Osteoblast (primary cell): ENCODE measurements around the gene RIOK1. TPM values are rescaled to one million over a fixed set of nuclear protein-coding genes. Genes with fewer than 3 reads are reported as not detected.
A peak's percentile ranks its signal among the peaks of the same experiment; 100 is the strongest.

Source experiments
- DNase-seq: peaks from one replicate; pipeline ENCODE4 v3.0.0; 2011; ENCODE audit warnings: low spot score, mixed read lengths; ENCODE audit not compliant: insufficient read length; ENCODE audit errors: missing footprints
- H2AFZ ChIP-seq: 2 replicates; pipeline ENCODE4 v1.6.0; 2011; ENCODE audit warnings: mild to moderate bottlenecking, low read length
- H3K27ac ChIP-seq: 2 replicates; pipeline ENCODE4 v1.5.1; 2011; ENCODE audit warnings: mild to moderate bottlenecking, low read depth, low read length, moderate library complexity
- H3K27me3 ChIP-seq: 2 replicates; pipeline ENCODE4 v1.6.0; 2012; ENCODE audit warnings: mild to moderate bottlenecking, control low read depth, inconsistent platforms, low read length, moderate library complexity; ENCODE audit not compliant: insufficient read depth
- H3K36me3 ChIP-seq: 2 replicates; pipeline ENCODE4 v1.5.1; 2011; ENCODE audit warnings: mild to moderate bottlenecking, low read length, control low read depth, moderate library complexity; ENCODE audit not compliant: insufficient read depth
- H3K4me1 ChIP-seq: 2 replicates; pipeline ENCODE4 v1.5.1; 2011; ENCODE audit warnings: mild to moderate bottlenecking, low read length, control low read depth, moderate library complexity; ENCODE audit not compliant: insufficient read depth
- H3K4me2 ChIP-seq: 2 replicates; pipeline ENCODE4 v1.6.0; 2011; ENCODE audit warnings: mild to moderate bottlenecking, low read length; ENCODE audit not compliant: insufficient read depth
- H3K4me3 ChIP-seq: fragments of 200-600 bp; sonication (generic); 3 replicates; pipeline ENCODE4 v1.5.1; 2012; ENCODE audit warnings: mild to moderate bottlenecking, low read length, inconsistent platforms; ENCODE audit not compliant: insufficient read depth
- H3K79me2 ChIP-seq: 2 replicates; pipeline ENCODE4 v1.6.0; 2012; ENCODE audit warnings: mild to moderate bottlenecking, low read length, control low read depth, inconsistent platforms; ENCODE audit not compliant: insufficient read depth
- H3K9me3 ChIP-seq: 2 replicates; pipeline ENCODE4 v1.5.1; 2011; ENCODE audit warnings: low read depth, low read length, control low read depth
- H4K20me1 ChIP-seq: 2 replicates; pipeline ENCODE4 v1.6.0; 2012; ENCODE audit warnings: mild to moderate bottlenecking, low read length, control low read depth; ENCODE audit not compliant: insufficient read depth
- CTCF ChIP-seq: IDR thresholded peaks from 2 replicates; pipeline ENCODE4 v1.5.1; 2011; ENCODE audit warnings: mild to moderate bottlenecking, low read depth, low read length, moderate library complexity; ENCODE audit errors: extremely low read depth
- total RNA-seq: library from RNA; depleted of rRNA; stranded (reverse); fragments of >200 nt; gene quantifications from 2 replicates; pipeline ENCODE4 v1.2.3, GENCODE V29; 2012

The RIOK1 gene
- 13.8 and 14.1 TPM in 2 replicates for total RNA-seq

- H3K79me2 ChIP-seq = peaks cover 39% of the 10 kb centered on the region
- H3K27ac ChIP-seq = peak within 1 kb of the TSS; percentile 71
- peaks cover 9% of the 10 kb centered on the region for H3K36me3 ChIP-seq
- no peaks in the 10 kb centered on the region for H3K9me3 ChIP-seq
- H3K4me1 ChIP-seq = peaks cover 24% of the 10 kb centered on the region
- no peaks in the 10 kb centered on the region for H3K27me3 ChIP-seq
- TF ChIP-seq CTCF = no peak
- H3K4me2 ChIP-seq = peak within 1 kb of the TSS; percentile 90
- H4K20me1 ChIP-seq = no peaks in the 10 kb centered on the region
- peak within 1 kb of the TSS; percentile 85 for H2AFZ ChIP-seq
- DNase-seq = peak; percentile 97
- H3K4me3 ChIP-seq = peak within 1 kb of the TSS; percentile 79
Observed at GRCh38 chr6:7389451-7390225, at the start of gene RIOK1, which contains the start of gene CAGE1. TSS of gene RIOK1 (plus strand) at chr6:7389808. CDS start at chr6:7390003, 195 bp downstream. TSS of gene CAGE1 (minus strand) at chr6:7389742. CDS start at chr6:7387173, 2,569 bp downstream.

DNA sequence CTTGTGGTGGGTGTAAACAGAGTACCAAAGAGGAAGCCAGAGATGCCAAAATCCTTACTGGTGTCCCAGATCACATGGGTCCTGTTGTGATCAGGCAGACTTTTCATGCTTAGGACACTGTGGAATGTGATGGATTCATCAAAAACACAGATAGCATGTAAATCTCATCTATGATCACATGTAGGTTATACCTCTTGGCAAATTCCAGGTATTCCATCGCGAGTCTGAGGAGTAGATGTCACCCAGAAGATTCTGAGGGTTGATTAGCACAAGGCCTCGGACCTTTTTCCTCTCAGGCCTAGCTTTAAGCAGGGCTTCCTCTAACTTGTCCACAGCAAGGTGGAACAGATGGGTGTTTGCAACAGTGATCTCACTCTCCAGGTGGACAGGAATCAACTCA, 48.3 kb upstream of the RIOK1 start:
- Histone ChIP-seq H2AFZ (no peak overlapping the region), H3K27ac (no peak overlapping the region), H3K27me3 (peaks cover 4% of the 10 kb centered on the region), H3K4me1 (no peaks in the 10 kb centered on the region), H4K20me1 (no peaks in the 10 kb centered on the region), H3K9me3 (no peaks in the 10 kb centered on the region), H3K4me2 (no peak overlapping the region), H3K79me2 (no peaks in the 10 kb centered on the region), H3K4me3 (no peak overlapping the region), H3K36me3 (no peaks in the 10 kb centered on the region)
- DNase-seq = no peak
- TF ChIP-seq CTCF = no peak

- no peak for DNase-seq
- Histone ChIP-seq H4K20me1 (no peaks in the 10 kb centered on the region), H3K27ac (no peak overlapping the region), H3K4me1 (no peaks in the 10 kb centered on the region), H3K9me3 (no peaks in the 10 kb centered on the region), H3K4me3 (no peak overlapping the region), H3K36me3 (no peaks in the 10 kb centered on the region), H3K79me2 (no peaks in the 10 kb centered on the region), H3K27me3 (peaks cover 4% of the 10 kb centered on the region), H3K4me2 (no peak overlapping the region), H2AFZ (no peak overlapping the region)
- TF ChIP-seq CTCF = no peak
Observed at GRCh38 chr6:7341989-7342742, 47.4 kb upstream of the RIOK1 start.
